ENCODE measurements around the gene GOLGA1.
A peak's percentile ranks its signal among the peaks of the same experiment; 100 is the strongest.
"Not testable (repeated sequence)": the region's sequence is repeated elsewhere in the genome, so short reads cannot be mapped to it uniquely, and the experiment has no call there.

GOLGA1 gene

GRCh38 chr9:124940894-124941678 is at the start of gene GOLGA1:
GOLGA1 (minus strand) TSS chr9:124941083; CDS start chr9:124938711, 2,372 bp downstream.
- peak; percentile 91 to 93 for DNase-seq

GRCh38 chr9:124983698-124984097 is 42.8 kb upstream of the GOLGA1 start:
- no peak for DNase-seq

- no peak for DNase-seq
These were observed 39.5 kb upstream of the GOLGA1 start for GRCh38 chr9:124980431-124980830.

GRCh38 chr9:124975131-124975530 is 34.2 kb upstream of the GOLGA1 start:
- no peak for DNase-seq

GRCh38 chr9:124973807-124974206 is 32.9 kb upstream of the GOLGA1 start:
- DNase-seq, result no peak

GRCh38 chr9:124972241-124972770 is 31.4 kb upstream of the GOLGA1 start:
- no peak for DNase-seq

- no peak for DNase-seq
These were observed 28.5 kb upstream of the GOLGA1 start for GRCh38 chr9:124969401-124969800.

GRCh38 chr9:124968238-124968637 is 27.4 kb upstream of the GOLGA1 start:
- no peak for DNase-seq

- DNase-seq, result peak in 1 of 2 donors; percentile 13
These were observed 25.1 kb upstream of the GOLGA1 start for GRCh38 chr9:124965775-124966568.

GRCh38 chr9:124964604-124965003 is 23.7 kb upstream of the GOLGA1 start:
- DNase-seq, result no peak

- no peak for DNase-seq
These were observed 23.2 kb upstream of the GOLGA1 start for GRCh38 chr9:124964056-124964455.

- no peak for DNase-seq
These were observed 19.5 kb upstream of the GOLGA1 start for GRCh38 chr9:124960409-124960752.

- not testable (repeated sequence) for DNase-seq
These were observed 19.0 kb upstream of the GOLGA1 start for GRCh38 chr9:124959671-124960408.

- no peak for DNase-seq
These were observed 13.4 kb upstream of the GOLGA1 start for GRCh38 chr9:124954255-124954654.

- DNase-seq, result no peak
These were observed 9.3 kb upstream of the GOLGA1 start for GRCh38 chr9:124950050-124950718.

GRCh38 chr9:124949387-124949786 is 8.5 kb upstream of the GOLGA1 start:
- no peak for DNase-seq

GRCh38 chr9:124947727-124948391 is 7.0 kb upstream of the GOLGA1 start:
- DNase-seq, result no peak

GRCh38 chr9:124946167-124946566 is 5.3 kb upstream of the GOLGA1 start:
- DNase-seq, result no peak

GRCh38 chr9:124941679-124942561 is 1.0 kb upstream of the GOLGA1 start:
- DNase-seq, result peak; percentile 60

- DNase-seq, result no peak
These were observed 376 bp downstream of the GOLGA1 start for GRCh38 chr9:124940521-124940893.

GRCh38 chr9:124939944-124940343 is 939 bp downstream of the GOLGA1 start:
- DNase-seq, result no peak
